ENCODE data around the gene C2orf15. TPM values are rescaled to one million over a fixed set of nuclear protein-coding genes. Genes with fewer than 3 reads are reported as not detected.

Gene C2orf15
- total RNA-seq, 1 donor from 2014 or later = 5.6 TPM

- TF ChIP-seq, protein P1, sequence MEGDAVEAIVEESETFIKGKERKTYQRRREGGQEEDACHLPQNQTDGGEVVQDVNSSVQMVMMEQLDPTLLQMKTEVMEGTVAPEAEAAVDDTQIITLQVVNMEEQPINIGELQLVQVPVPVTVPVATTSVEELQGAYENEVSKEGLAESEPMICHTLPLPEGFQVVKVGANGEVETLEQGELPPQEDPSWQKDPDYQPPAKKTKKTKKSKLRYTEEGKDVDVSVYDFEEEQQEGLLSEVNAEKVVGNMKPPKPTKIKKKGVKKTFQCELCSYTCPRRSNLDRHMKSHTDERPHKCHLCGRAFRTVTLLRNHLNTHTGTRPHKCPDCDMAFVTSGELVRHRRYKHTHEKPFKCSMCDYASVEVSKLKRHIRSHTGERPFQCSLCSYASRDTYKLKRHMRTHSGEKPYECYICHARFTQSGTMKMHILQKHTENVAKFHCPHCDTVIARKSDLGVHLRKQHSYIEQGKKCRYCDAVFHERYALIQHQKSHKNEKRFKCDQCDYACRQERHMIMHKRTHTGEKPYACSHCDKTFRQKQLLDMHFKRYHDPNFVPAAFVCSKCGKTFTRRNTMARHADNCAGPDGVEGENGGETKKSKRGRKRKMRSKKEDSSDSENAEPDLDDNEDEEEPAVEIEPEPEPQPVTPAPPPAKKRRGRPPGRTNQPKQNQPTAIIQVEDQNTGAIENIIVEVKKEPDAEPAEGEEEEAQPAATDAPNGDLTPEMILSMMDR (conservative IDR thresholded peaks at IDR 0.05) = peak; percentile 49
- Mint-ChIP-seq H3K27me3 (no peaks in the 10 kb centered on the region), H3K9me3 (no peaks in the 10 kb centered on the region), H3K27ac (no peak within 1 kb of the TSS), H3K4me3 (no peak within 1 kb of the TSS), H3K4me1 (ENCODE audit: unreplicated experiment) (peaks cover 18% of the 10 kb centered on the region), H3K36me3 (peaks cover 12% of the 10 kb centered on the region)
- peak; percentile 89 for DNase-seq (ENCODE audit: extremely low spot score, unreplicated experiment)
Observed at GRCh38 chr2:99154643-99155536, 13.4 kb downstream of the C2orf15 start, which contains the start of the genes LIPT1 and TSGA10. LIPT1 (plus strand) TSS chr2:99154967; CDS start chr2:99161958, 6,991 bp downstream. TSGA10 (minus strand) TSS chr2:99154942; CDS start chr2:99109439, 45,503 bp downstream.

- Mint-ChIP-seq H3K9me3 (no peaks in the 10 kb centered on the region), H3K4me1 (ENCODE audit: unreplicated experiment) (peaks cover 18% of the 10 kb centered on the region), H3K27ac (no peak overlapping the region), H3K4me3 (peak overlapping the region; percentile 53), H3K36me3 (peaks cover 12% of the 10 kb centered on the region), H3K27me3 (no peaks in the 10 kb centered on the region)
- no peak for DNase-seq (ENCODE audit: extremely low spot score, unreplicated experiment)
- TF ChIP-seq, protein P1 (conservative IDR thresholded peaks at IDR 0.05) = no peak
Observed at GRCh38 chr2:99156891-99157290, 15.4 kb downstream of the C2orf15 start.

DNA sequence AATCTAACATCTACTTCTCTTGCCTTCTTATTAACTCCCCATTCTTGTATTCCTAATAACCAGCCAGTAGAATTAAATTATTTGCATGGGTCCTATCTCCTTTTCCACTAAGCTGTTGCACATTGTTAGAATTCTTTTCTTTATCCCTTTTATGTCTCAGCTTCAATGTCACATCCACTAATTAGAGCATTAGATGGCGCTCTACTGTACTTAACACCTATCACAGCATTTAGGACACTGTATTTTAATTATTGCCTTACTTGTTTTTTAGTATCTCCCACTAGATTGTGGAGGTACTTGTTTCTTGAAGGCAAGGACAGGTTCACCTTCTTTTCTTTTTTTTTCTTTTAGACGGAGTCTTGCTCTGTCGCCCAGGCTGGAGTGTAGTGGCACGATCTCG lies 17.1 kb downstream of the C2orf15 start:
- Mint-ChIP-seq H3K4me1 (ENCODE audit: unreplicated experiment) (peaks cover 18% of the 10 kb centered on the region), H3K36me3 (peaks cover 12% of the 10 kb centered on the region), H3K4me3 (no peak overlapping the region), H3K27ac (no peak overlapping the region), H3K27me3 (no peaks in the 10 kb centered on the region), H3K9me3 (no peaks in the 10 kb centered on the region)
- TF ChIP-seq, protein P1 (conservative IDR thresholded peaks at IDR 0.05) = no peak
- DNase-seq (ENCODE audit: extremely low spot score, unreplicated experiment) = no peak

DNA sequence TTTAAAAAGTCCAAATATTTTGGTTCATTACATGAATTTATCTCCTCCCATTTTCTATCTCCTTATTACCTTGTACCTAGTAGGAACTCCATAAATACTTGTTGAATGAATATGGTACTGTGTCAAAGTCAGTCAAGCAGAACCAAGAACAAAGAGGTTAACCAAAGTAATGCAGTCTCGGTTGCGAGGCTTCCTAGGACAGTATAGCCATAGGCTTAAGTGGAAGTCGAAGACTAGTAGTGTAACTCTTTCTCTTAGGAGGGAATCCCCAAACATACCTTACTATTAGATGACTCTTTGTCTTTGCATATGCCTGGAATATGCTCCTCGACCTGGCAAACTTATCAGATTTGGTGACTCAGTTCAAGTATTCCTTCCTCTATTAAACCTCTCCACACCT lies 18.1 kb downstream of the C2orf15 start:
- Mint-ChIP-seq H3K4me3 (no peak overlapping the region), H3K27me3 (no peaks in the 10 kb centered on the region), H3K9me3 (no peaks in the 10 kb centered on the region), H3K36me3 (peaks cover 12% of the 10 kb centered on the region), H3K4me1 (ENCODE audit: unreplicated experiment) (peaks cover 16% of the 10 kb centered on the region), H3K27ac (no peak overlapping the region)
- no peak for DNase-seq (ENCODE audit: extremely low spot score, unreplicated experiment)
- TF ChIP-seq, protein P1 (conservative IDR thresholded peaks at IDR 0.05) = no peak

DNA sequence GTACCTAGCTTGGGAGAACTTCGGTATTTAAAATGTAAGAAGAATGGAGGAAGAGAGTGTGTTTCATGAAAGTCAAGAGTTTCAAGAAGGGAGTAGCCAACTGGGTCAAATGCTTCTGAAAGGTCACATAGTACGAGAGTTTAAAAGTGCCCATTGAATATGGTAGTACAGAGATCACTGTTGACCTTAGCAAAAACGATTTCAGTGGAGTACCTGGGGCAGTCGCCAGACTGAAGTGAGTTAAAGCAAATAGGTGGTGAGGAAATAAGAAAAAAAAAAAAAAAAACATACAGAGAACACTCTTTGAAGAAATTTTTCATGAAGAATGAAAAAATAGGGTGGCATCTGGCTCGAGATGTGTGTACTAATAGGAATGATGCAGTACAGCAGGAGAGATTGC lies 24.7 kb downstream of the C2orf15 start:
- TF ChIP-seq, protein P1 (conservative IDR thresholded peaks at IDR 0.05) = no peak

More for the DNA sequence above, 24.7 kb downstream of the C2orf15 start:
- no peaks in the 10 kb centered on the region for H3K4me1 Mint-ChIP-seq (ENCODE audit: unreplicated experiment)
- no peak for DNase-seq (ENCODE audit: extremely low spot score, unreplicated experiment)
- no peaks in the 10 kb centered on the region for H3K9me3 Mint-ChIP-seq
- H3K4me3 Mint-ChIP-seq = no peak overlapping the region
- H3K36me3 Mint-ChIP-seq = peaks cover 5% of the 10 kb centered on the region
- H3K27me3 Mint-ChIP-seq = no peaks in the 10 kb centered on the region
- no peak overlapping the region for H3K27ac Mint-ChIP-seq
